Measurements from ENCODE around the gene TSSK1B. TPM values are rescaled to one million over a fixed set of nuclear protein-coding genes. Genes with fewer than 3 reads are reported as not detected.
"Not testable (repeated sequence)": the region's sequence is repeated elsewhere in the genome, so short reads cannot be mapped to it uniquely, and the experiment has no call there.

Gene TSSK1B
- polyA plus RNA-seq (ENCODE audit: insufficient read length) = 0.12 TPM
- long read RNA-seq, donor 1 = 0 reads
- long read RNA-seq, donor 2, partial matches to known transcripts = 0 of 1 reads
- long read RNA-seq, donor 2, other reads (novel, unspliced or antisense) = 0 of 1 reads
- long read RNA-seq, donor 3 = 0 reads
- long read RNA-seq, donor 4 = 0 reads
- long read RNA-seq, donor 5 = 0 reads
- long read RNA-seq, donor 6 = 0 reads
- long read RNA-seq, donor 7 = 0 reads
- long read RNA-seq, donor 8 = 0 reads

DNA sequence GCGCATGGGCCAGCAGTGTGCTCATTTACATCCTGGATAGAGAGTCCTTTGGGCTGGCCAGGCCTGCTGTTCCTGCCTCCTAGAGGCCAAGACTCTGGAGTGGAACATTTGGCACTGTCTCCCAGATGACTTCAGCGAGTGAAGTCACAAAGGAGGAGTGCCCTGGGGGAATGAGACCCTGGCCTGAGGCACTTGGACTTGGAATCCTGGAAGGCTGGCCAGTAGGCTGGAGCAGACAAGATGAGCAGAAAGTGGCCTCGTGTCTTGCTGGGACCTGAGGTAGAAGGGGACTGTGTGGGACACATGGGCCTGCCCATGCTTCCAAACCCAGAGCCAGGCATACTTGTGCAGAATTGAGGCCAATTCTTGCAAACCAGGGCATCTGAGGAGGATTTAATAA, at the start of gene TSSK1B:
Gene TSSK1B (minus strand): TSS at position 101 of the 400 bp plus-strand sequence. CDS start 150 bp downstream, outside the sequence.
- no peak for DNase-seq

DNA sequence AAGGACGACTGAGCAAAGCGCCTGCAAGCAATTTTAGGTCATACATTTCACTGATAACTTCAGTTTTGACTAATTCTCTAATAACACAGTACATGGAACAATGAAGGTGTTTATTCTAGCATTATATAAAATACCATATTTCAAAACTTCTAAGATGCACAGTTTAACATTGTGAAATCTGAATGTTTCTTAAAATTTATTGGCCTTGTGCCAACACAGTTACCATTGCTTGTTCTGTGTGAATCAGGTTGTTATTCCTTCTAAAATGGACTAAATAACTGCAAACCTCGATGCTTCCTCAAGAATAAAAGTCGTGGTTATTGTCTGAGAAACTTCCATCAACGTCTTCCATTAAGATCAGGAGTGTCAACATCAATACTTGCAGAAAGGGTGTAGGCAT, 45.5 kb upstream of the TSSK1B start:
- DNase-seq = no peak

DNA sequence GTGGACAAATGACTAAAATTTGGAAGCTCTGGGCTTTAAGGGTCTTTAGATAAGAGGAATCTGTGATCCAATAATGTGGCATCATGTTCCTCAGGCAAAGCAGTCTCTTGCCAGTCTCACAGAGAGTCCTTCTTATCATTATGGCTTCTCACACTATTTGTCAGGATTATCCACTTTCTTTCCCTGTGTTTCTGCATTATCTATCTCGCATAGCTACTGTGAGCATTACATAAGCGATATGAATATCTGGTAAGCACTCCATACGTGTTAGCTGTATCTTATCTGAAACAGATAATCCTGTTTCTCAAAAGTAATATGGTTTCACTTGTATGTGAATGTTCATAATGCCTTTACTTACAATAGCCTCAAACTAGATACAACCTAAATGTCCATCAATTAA, 43.9 kb upstream of the TSSK1B start:
- no peak for DNase-seq

GRCh38 chr5:113474100-113474728, 39.4 kb upstream of the TSSK1B start:
- no peak for DNase-seq

DNA sequence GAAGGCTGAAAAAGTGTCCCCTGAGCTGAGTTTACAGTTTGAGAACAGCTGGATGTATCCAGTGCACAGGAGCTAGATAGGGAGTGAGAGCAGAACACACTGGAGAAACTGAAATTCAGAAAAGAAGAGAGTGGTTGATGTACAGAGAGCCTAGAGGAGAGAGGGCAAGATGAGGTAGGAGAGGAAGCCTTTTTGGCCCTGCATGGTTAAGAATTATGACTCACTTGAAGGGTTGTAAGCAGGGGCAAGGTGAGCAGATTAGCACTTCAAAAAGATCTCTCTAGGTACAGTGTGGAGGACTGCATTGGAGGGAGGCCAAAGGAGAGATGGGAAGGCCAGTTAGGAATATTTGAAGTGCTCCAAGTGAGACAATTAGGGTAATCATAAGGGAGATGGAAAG, 28.2 kb upstream of the TSSK1B start:
- DNase-seq = no peak

- not testable (repeated sequence) for DNase-seq
Observed at GRCh38 chr5:113457106-113457505, 22.3 kb upstream of the TSSK1B start.

GRCh38 chr5:113452941-113453340, 18.2 kb upstream of the TSSK1B start:
- DNase-seq = no peak

DNA sequence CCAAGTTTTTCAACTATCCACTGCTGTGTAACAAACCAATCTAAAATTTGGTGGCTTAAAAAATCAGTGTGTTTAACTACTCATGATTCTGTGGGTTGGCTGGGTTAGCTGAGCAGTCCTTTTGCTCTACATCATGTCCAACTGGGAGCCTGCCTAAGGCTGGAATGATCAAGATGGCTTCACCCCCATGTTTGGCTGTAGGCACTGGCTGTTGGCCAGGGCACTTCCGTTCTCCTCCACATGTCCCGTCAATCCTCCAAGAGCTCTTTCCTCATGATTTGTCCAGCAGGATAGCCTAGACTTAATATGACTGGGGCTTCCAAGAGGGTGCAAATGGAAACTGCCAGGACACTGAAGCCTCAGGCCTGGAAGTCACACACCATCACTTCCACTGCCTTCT, 17.0 kb upstream of the TSSK1B start:
- DNase-seq = no peak

DNA sequence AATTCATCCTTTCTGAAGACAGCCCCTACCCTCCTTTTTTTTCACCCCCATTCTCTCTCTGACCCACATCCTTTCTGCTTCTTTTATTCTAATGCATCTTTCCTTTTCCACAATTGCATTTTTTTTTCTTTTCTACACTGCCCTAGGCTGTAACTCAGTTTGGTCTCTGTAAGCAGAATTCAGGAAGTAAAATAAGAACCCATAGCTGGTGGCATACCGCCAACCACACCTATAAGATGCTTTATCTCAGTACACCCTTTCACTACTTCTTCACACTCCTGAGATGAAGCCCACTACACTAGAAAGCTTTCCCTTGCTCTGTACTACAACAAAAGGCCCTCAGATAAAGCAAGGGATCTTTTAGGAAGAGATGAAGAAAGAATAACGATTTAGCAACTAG, 16.1 kb upstream of the TSSK1B start:
- DNase-seq = no peak

DNA sequence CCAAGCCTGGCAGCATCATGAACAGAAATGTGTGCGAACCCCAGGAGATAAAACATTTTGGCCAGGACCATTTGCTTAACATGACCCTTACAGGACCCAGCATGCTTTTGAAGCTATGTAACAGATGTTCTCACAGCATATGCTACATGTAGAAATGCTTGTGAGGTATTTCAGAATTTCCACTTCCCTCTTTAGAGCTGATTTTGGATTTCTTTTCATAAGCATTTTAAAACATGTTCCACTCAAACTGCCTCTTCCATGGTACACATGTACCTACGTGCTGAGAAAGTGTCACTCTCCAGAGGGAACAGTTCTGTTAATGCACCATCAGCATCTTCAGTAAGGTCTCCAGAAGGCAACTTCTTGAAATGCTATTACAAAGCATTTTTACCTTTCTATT, 15.7 kb upstream of the TSSK1B start:
- DNase-seq = no peak

DNA sequence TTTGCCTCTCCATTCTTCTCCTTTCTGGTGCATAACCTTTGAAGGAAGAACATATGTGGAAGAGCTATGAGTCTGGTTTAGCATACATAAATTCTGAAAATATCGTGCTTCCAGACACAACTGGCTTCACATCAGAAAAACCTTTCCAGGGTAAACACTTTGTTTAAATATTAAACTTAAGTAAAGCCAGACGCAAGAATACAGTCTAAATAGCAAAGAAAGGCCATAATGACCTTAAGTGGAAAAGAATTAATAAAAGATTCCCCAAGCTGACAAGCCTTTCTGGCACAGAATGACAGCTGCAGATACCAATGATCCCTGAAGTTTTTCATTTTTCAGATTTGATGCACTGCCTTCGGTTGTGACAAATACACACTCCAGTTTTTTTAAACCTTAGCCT, 13.5 kb upstream of the TSSK1B start:
- no peak for DNase-seq

- peak; percentile 42 for DNase-seq
Observed at GRCh38 chr5:113447498-113448050, 12.8 kb upstream of the TSSK1B start.

DNA sequence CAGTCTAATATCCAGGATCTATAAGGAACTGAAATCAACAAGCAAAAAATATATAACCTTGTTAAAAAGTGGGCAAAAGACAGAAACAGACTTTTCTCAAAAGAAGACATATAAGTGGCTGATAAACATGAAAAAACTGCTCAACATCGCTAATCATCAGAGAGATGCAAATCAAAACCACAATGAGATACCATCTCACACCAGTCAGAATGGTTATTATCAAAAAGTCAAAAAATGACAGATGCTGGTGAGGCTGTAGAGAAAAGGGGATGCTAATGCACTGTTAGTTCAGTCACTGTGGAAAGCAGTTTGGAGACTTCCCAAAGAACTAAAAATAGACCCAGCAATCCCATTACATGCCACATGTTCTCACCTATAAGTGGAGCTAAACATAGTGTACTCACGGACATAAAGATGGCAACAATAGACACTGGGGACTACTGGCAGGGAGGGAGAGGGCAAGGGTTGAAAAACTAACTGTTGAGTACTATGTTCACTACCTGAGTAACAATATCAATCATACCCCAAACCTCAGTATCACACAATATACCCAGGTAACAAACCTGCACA, 11.7 kb upstream of the TSSK1B start:
- DNase-seq = no peak

GRCh38 chr5:113437111-113437510, 2.3 kb upstream of the TSSK1B start:
- DNase-seq = no peak

DNA sequence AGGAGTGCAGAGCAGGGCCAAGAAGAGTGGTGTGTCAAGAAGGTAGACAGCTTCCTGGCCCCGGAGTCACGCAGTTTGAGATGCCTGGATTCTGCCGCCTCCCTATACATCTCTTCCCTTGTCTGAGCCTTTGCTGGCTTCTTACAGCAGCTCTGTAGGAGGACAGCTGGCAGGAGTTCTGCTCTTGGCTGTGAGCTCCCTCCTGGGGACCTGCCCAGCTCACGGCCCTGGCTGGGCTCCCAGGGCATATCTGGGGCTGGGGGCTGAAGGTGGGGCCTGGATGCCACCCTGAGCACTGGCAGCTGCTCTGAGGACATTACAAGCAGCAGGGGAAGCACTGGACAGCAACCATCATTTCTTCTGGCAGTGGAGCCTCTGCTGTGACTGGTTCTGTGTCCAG, 786 bp upstream of the TSSK1B start:
- no peak for DNase-seq

DNA sequence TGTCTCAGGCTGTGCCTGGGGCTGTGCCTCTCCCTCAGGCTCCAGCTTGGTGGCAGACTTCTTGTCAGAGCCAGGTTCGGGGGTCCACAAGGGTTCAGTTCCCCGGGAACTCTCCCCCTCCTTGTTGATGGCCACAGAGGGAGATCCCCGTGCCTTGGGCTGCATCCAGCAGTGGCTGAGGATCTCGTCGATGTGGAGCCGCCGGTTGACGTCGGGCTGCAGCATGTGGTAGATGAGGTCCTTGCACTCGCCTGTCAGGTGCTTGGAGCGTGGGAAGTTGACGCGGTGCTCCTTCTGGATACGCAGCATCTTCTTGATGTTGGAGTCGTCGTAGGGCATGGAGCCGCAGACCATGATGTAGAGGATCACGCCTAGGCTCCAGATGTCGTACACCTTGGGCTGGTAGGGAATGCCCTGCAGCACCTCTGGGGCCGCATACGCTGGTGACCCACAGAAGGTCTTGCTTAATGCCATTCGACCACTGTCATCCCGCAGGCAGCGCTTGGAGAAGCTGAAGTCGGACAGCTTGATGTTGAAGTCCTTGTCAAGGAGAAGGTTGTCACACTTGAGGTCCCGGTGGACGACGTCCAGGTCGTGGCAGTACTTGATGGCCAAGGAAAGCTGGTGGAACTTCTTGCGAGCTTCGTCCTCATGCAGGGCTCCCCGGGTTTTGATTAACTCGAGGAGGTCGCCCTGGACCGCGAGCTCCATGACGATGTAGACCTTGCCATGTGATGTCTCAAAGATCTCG, 752 bp downstream of the TSSK1B start:
- no peak for DNase-seq

DNA sequence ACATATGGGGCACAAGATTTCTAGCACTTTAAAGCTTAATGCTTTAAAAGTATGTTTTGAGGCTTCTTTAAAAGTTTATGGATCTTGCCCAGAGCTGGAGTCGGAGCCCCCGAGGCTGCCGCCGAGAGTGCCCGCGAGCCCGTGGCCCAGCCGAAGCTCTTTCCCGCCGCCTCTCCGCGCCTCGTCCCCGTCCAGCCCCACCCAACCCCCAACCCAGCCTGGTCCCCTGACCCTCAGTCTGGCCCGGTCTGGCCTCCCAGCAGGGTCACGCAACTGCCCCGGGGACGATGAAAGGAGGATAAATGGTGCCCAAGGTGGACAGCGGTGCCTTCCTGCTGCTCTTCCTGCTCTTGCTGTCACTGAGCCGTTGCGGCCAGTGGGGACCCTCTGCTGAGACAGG, 1.7 kb downstream of the TSSK1B start:
- DNase-seq = no peak

DNA sequence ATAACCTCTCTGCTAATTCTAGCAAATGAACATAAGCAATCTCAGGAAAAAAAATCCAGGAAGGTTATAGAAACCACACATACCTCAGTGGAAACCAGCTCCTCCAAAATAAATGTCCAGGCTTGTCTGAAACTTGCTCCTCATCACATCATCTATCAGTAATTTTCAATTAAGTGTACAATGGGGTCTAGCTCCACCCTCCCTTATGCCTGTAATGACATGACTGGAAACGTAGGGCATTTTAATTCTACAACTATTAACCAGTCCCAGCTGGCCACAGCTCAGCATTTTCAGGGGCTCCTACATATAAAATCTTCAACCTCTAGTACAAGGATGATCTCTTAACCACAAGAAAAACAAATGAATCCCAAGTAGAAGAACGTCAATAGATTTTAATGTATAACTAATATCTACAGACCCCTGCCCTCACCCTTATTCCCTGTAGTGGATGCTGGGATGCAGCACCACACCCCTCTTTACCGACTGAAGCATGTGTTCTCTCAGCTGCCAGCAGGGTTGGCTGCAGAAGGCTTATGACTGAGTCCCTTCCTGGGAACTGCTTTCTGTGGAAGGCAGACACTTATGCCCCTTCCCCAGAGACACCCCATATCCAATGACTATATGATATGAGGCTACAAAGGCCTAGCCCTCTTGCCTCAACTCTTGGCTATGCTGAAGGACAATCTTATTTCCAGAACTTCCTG, 6.8 kb downstream of the TSSK1B start:
- no peak for DNase-seq

GRCh38 chr5:113425909-113426308, 8.9 kb downstream of the TSSK1B start:
- DNase-seq = no peak

- DNase-seq = no peak
Observed at GRCh38 chr5:113421693-113422092, 13.1 kb downstream of the TSSK1B start.

- no peak for DNase-seq
Observed at GRCh38 chr5:113405530-113405929, 29.3 kb downstream of the TSSK1B start.

- DNase-seq = no peak
Observed at GRCh38 chr5:113404269-113404668, 30.5 kb downstream of the TSSK1B start.

Data from left kidney (tissue), 8 donors.